ENCODE data around the gene BRME1. TPM values are rescaled to one million over a fixed set of nuclear protein-coding genes. Genes with fewer than 3 reads are reported as not detected.

BRME1 gene
- total and polyA plus RNA-seq, 2 of the 13 experiments (the other 11 are each of a cell fraction or from before 2014, with no cell fraction given) = 0.74 to 1.5 TPM

DNA sequence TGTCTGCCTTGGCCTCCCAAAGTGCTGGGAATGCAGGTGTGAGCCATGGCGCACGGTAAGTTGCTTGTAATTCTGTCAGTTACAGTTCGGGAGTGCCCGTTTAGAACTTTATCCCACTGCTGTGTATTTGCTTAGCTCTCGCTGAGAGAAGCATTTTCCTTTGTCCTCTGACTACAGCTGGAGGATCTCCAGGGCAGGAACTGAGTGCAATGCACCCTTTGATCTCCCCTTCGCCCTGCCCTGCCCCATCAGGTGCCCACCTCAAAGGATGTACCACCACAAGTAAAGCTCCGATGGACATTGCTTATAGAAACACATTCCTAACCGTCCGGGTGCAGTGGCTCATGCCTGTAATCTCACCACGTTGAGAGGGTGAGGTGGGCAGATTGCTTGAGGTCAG is 6.5 kb downstream of the BRME1 start (continued):
- TF ChIP-seq ZBTB38 (CRISPR knock-in tag; IDR thresholded peaks at IDR 0.05) (no peak), ZNF501 (CRISPR knock-in tag; IDR thresholded peaks at IDR 0.05) (no peak), SYNCRIP (IDR thresholded peaks at IDR 0.05; ENCODE audit: insufficient read depth, low read depth, low read length) (no peak), FOXK2 (IDR thresholded peaks at IDR 0.05) (no peak), RXRB (CRISPR knock-in tag; IDR thresholded peaks at IDR 0.05; ENCODE audit: borderline replicate concordance) (peak; percentile 31; the same call in 1 of the 2 replicates), U2AF1 (optimal IDR thresholded peaks at IDR 0.05; ENCODE audit: low read depth, low read length) (no peak), POGZ (CRISPR knock-in tag; IDR thresholded peaks at IDR 0.05) (no peak), ZFX (CRISPR knock-in tag; IDR thresholded peaks at IDR 0.05; ENCODE audit: low read depth) (no peak), ZNF30 (CRISPR knock-in tag; IDR thresholded peaks at IDR 0.05) (no peak), ZNF382 (CRISPR knock-in tag; IDR thresholded peaks at IDR 0.05; ENCODE audit: borderline replicate concordance) (no peak), ZNF670 (CRISPR knock-in tag; IDR thresholded peaks at IDR 0.05; ENCODE audit: borderline replicate concordance) (no peak), TEAD2 (CRISPR knock-in tag; IDR thresholded peaks at IDR 0.05) (no peak), ZMAT3 (CRISPR knock-in tag; conservative IDR thresholded peaks at IDR 0.05) (no peak), GATAD1 (CRISPR knock-in tag; IDR thresholded peaks at IDR 0.05) (no peak), STAT5B (CRISPR knock-in tag; IDR thresholded peaks at IDR 0.05) (no peak)
- TF ChIP-seq, protein P1, sequence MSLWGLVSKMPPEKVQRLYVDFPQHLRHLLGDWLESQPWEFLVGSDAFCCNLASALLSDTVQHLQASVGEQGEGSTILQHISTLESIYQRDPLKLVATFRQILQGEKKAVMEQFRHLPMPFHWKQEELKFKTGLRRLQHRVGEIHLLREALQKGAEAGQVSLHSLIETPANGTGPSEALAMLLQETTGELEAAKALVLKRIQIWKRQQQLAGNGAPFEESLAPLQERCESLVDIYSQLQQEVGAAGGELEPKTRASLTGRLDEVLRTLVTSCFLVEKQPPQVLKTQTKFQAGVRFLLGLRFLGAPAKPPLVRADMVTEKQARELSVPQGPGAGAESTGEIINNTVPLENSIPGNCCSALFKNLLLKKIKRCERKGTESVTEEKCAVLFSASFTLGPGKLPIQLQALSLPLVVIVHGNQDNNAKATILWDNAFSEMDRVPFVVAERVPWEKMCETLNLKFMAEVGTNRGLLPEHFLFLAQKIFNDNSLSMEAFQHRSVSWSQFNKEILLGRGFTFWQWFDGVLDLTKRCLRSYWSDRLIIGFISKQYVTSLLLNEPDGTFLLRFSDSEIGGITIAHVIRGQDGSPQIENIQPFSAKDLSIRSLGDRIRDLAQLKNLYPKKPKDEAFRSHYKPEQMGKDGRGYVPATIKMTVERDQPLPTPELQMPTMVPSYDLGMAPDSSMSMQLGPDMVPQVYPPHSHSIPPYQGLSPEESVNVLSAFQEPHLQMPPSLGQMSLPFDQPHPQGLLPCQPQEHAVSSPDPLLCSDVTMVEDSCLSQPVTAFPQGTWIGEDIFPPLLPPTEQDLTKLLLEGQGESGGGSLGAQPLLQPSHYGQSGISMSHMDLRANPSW (CRISPR knock-in tag; IDR thresholded peaks at IDR 0.05; ENCODE audit: borderline replicate concordance) = no peak
- TF ChIP-seq, protein P2, sequence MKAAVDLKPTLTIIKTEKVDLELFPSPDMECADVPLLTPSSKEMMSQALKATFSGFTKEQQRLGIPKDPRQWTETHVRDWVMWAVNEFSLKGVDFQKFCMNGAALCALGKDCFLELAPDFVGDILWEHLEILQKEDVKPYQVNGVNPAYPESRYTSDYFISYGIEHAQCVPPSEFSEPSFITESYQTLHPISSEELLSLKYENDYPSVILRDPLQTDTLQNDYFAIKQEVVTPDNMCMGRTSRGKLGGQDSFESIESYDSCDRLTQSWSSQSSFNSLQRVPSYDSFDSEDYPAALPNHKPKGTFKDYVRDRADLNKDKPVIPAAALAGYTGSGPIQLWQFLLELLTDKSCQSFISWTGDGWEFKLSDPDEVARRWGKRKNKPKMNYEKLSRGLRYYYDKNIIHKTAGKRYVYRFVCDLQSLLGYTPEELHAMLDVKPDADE (CRISPR knock-in tag; IDR thresholded peaks at IDR 0.05) = no peak
- TF ChIP-seq, protein P3, sequence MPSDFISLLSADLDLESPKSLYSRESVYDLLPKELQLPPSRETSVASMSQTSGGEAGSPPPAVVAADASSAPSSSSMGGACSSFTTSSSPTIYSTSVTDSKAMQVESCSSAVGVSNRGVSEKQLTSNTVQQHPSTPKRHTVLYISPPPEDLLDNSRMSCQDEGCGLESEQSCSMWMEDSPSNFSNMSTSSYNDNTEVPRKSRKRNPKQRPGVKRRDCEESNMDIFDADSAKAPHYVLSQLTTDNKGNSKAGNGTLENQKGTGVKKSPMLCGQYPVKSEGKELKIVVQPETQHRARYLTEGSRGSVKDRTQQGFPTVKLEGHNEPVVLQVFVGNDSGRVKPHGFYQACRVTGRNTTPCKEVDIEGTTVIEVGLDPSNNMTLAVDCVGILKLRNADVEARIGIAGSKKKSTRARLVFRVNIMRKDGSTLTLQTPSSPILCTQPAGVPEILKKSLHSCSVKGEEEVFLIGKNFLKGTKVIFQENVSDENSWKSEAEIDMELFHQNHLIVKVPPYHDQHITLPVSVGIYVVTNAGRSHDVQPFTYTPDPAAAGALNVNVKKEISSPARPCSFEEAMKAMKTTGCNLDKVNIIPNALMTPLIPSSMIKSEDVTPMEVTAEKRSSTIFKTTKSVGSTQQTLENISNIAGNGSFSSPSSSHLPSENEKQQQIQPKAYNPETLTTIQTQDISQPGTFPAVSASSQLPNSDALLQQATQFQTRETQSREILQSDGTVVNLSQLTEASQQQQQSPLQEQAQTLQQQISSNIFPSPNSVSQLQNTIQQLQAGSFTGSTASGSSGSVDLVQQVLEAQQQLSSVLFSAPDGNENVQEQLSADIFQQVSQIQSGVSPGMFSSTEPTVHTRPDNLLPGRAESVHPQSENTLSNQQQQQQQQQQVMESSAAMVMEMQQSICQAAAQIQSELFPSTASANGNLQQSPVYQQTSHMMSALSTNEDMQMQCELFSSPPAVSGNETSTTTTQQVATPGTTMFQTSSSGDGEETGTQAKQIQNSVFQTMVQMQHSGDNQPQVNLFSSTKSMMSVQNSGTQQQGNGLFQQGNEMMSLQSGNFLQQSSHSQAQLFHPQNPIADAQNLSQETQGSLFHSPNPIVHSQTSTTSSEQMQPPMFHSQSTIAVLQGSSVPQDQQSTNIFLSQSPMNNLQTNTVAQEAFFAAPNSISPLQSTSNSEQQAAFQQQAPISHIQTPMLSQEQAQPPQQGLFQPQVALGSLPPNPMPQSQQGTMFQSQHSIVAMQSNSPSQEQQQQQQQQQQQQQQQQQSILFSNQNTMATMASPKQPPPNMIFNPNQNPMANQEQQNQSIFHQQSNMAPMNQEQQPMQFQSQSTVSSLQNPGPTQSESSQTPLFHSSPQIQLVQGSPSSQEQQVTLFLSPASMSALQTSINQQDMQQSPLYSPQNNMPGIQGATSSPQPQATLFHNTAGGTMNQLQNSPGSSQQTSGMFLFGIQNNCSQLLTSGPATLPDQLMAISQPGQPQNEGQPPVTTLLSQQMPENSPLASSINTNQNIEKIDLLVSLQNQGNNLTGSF (CRISPR knock-in tag; IDR thresholded peaks at IDR 0.05) = no peak
- TF ChIP-seq, protein P4, sequence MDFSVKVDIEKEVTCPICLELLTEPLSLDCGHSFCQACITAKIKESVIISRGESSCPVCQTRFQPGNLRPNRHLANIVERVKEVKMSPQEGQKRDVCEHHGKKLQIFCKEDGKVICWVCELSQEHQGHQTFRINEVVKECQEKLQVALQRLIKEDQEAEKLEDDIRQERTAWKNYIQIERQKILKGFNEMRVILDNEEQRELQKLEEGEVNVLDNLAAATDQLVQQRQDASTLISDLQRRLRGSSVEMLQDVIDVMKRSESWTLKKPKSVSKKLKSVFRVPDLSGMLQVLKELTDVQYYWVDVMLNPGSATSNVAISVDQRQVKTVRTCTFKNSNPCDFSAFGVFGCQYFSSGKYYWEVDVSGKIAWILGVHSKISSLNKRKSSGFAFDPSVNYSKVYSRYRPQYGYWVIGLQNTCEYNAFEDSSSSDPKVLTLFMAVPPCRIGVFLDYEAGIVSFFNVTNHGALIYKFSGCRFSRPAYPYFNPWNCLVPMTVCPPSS (IDR thresholded peaks at IDR 0.05) = no peak
